K562 (cell line): ENCODE results near the gene NDUFA5. TPM values are rescaled to one million over a fixed set of nuclear protein-coding genes. Genes with fewer than 3 reads are reported as not detected.

Source experiments
- CBFA2T3 ChIP-seq: fragments of 450-650 bp; IDR thresholded peaks from 2 replicates; pipeline ENCODE4 v1.6.1; 2017
- CCAR2 ChIP-seq: fragments of 200-400 bp; formaldehyde crosslinking; IDR thresholded peaks from 2 replicates; pipeline ENCODE4 v1.6.1; 2017; ENCODE audit warnings: mild to moderate bottlenecking, low read depth, low read length
- HBP1 ChIP-seq: fragments of 450-650 bp; formaldehyde crosslinking; IDR thresholded peaks from 2 replicates; pipeline ENCODE4 v1.4.0; 2022; ENCODE audit warnings: missing genetic modification characterization
- HSF4 ChIP-seq: fragments of 250-450 bp; sonication (Bioruptor Pico); IDR thresholded peaks from 2 replicates; pipeline ENCODE4 v2.1.2; 2022; ENCODE audit warnings: mild to moderate bottlenecking, moderate library complexity, borderline replicate concordance
- NEUROD1 ChIP-seq: fragments of 150-350 bp; IDR thresholded peaks from 2 replicates; pipeline ENCODE4 v1.6.1; 2014; ENCODE audit warnings: borderline replicate concordance, low read length, low read depth; ENCODE audit not compliant: partially characterized antibody
- PHTF2 ChIP-seq: fragments of 250-450 bp; sonication (Bioruptor Pico); IDR thresholded peaks from 2 replicates; pipeline ENCODE4 v1.5.0; 2021; ENCODE audit warnings: mild to moderate bottlenecking
- RB1 ChIP-seq: fragments of 450-650 bp; IDR thresholded peaks from 2 replicates; pipeline ENCODE4 v1.6.1; 2017; ENCODE audit warnings: low read depth, mild to moderate bottlenecking
- RBM14 ChIP-seq: fragments of 200-400 bp; formaldehyde crosslinking; IDR thresholded peaks from 2 replicates; pipeline ENCODE4 v1.6.1; 2018; ENCODE audit warnings: low read depth, mild to moderate bottlenecking, low read length, moderate library complexity, borderline replicate concordance; ENCODE audit not compliant: insufficient read depth
- RFX7 ChIP-seq: fragments of 250-450 bp; sonication (Bioruptor Pico); IDR thresholded peaks from 2 replicates; pipeline ENCODE4 v1.5.1; 2021; ENCODE audit warnings: mild to moderate bottlenecking
- TAL1 ChIP-seq: fragments of 450-650 bp; IDR thresholded peaks from 2 replicates; pipeline ENCODE4 v1.6.1; 2016; ENCODE audit warnings: mild to moderate bottlenecking
- TEAD1 ChIP-seq, 2 experiments: fragments of 450-650 bp in 1 of 2; sonication (generic) in 1 of 2; formaldehyde crosslinking; IDR thresholded peaks; 2 replicates each; pipeline versions ENCODE4 v1.4.0 to v1.8.0; 2020 to 2022; ENCODE audit warnings: mild to moderate bottlenecking in 2 of 2, missing genetic modification reagents in 1 of 2
- TEAD4 ChIP-seq, 2 experiments: sonication (generic) in 1 of 2; formaldehyde crosslinking in 1 of 2; IDR thresholded peaks; 2 replicates each; pipeline versions ENCODE4 v1.6.1 to v1.8.0; 2012 to 2022; ENCODE audit warnings: borderline replicate concordance in 1 of 2, inconsistent platforms in 1 of 2, low read length in 1 of 2, mild to moderate bottlenecking in 1 of 2, missing genetic modification reagents in 1 of 2
- ZNF12 ChIP-seq: sonication (generic); formaldehyde crosslinking; IDR thresholded peaks from 2 replicates; pipeline ENCODE4 v1.4.0; 2020; ENCODE audit warnings: mild to moderate bottlenecking, missing genetic modification reagents
- ZNF146 ChIP-seq: IDR thresholded peaks from one replicate; pipeline ENCODE4 v1.6.1; 2018; ENCODE audit warnings: missing compliant biosample characterization; ENCODE audit not compliant: unreplicated experiment
- ZNF436 ChIP-seq: fragments of 250-450, 450-650 bp; sonication (Bioruptor Pico); formaldehyde crosslinking; IDR thresholded peaks from 2 replicates; pipeline ENCODE4 v1.7.0; 2020; ENCODE audit warnings: mild to moderate bottlenecking
- ZNF609 ChIP-seq: sonication (generic); formaldehyde crosslinking; IDR thresholded peaks from 2 replicates; pipeline ENCODE4 v1.8.1; 2023; ENCODE audit warnings: missing genetic modification reagents, mild to moderate bottlenecking, borderline replicate concordance
- ZNF655 ChIP-seq: fragments of 250-450 bp; sonication (Bioruptor Pico); IDR thresholded peaks from 2 replicates; pipeline ENCODE4 v1.5.0; 2021
- polyA plus RNA-seq, 8 experiments: library from polyadenylated mRNA; depleted of rRNA in 4 of 8; stranded (reverse) in 5 of 8; unstranded in 3 of 8; fragments of >200 nt; fragmentation: Nextera tagmentation in 2 of 8; fragmentation: Illumina TruSeq in 1 of 8; extraction: Ambion mirVana in 2 of 8; extraction: Trizol in 1 of 8; gene quantifications; 2 replicates each; pipeline versions ENCODE4 v1.2.1 to v1.2.3, GENCODE V29; 2011 to 2014; ENCODE audit warnings: inconsistent platforms in 1 of 8, missing spikeins in 1 of 8
- total RNA-seq, 7 experiments: library from RNA; depleted of rRNA in 6 of 7; stranded (reverse); fragments of >200 nt in 6 of 7; fragmentation: Illumina TruSeq in 2 of 7; extraction: Trizol in 2 of 7; gene quantifications; 2 replicates each; pipeline versions ENCODE4 v1.2.1 to v1.2.3, GENCODE V29; 2011 to 2021; ENCODE audit warnings: low replicate concordance in 1 of 7

NDUFA5 gene
- total and polyA plus RNA-seq, 9 of the 15 experiments (the other 6 are each of a cell fraction or from before 2014, with no cell fraction given), result 155 to 677 (median 269) TPM

- TF ChIP-seq ZNF609 (CRISPR knock-in tag) (no peak), TAL1 (0 out of 2 replicates have a peak, but pooled peaks have one; percentile 15), ZNF655 (no peak), PHTF2 (no peak), ZNF436 (no peak), TEAD1 (CRISPR knock-in tag; IDR thresholded peaks at IDR 0.05) (peak in 1 of 2 experiments; percentile 78; a peak in 1 of 4 replicates), ZNF146 (CRISPR knock-in tag) (no peak), CCAR2 (no peak), RB1 (no peak), RBM14 (no peak), HBP1 (CRISPR knock-in tag) (peak; percentile 96), NEUROD1 (no peak), TEAD4 (IDR thresholded peaks at IDR 0.05; ENCODE audit: low read length) (no peak; the same call in 1 of the 2 replicates), TEAD4 (CRISPR knock-in tag; IDR thresholded peaks at IDR 0.05; ENCODE audit: borderline replicate concordance) (no peak), HSF4 (CRISPR knock-in tag) (no peak), CBFA2T3 (no peak), RFX7 (CRISPR knock-in tag) (no peak), ZNF12 (CRISPR knock-in tag) (0 out of 2 replicates have a peak, but pooled peaks have one; percentile 31)
Observed at GRCh38 chr7:123534383-123535260, 23.0 kb downstream of the NDUFA5 start, which contains the start of gene IQUB (continued).
